ENCODE data around the gene CTSF. TPM values are rescaled to one million over a fixed set of nuclear protein-coding genes. Genes with fewer than 3 reads are reported as not detected.

The CTSF gene
- total and polyA plus RNA-seq, 2 of the 8 experiments (the other 6 are each of a cell fraction or from before 2014, with no cell fraction given): 0.58 to 2.3 TPM

DNA sequence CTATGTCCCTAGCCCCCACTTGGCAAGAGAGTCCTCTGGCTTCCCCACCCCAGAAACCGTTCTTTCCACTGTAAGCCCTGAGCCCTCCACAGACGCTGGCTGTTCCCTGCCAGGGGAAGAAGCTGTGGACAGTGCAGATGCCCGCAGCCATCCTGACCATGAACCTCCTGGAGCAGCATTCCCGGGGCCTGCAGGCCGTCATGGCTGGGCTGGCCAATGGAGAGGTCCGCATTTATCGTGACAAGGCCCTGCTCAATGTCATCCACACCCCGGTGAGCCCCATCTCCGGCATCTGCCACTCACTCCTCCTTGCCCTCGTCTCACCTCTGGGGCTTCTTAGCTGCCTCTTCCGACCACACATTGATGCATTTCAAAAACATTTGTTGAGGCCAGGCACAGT lies 44.8 kb downstream of the CTSF start (continued):
- TF ChIP-seq CTCF (IDR thresholded peaks at IDR 0.05; ENCODE audit: control extremely low read depth in 1 of 3, insufficient read depth in 1 of 3, low read depth in 1 of 3, low read length in 3 of 3) (no peak), BRCA1 (IDR thresholded peaks at IDR 0.05; ENCODE audit: low read depth, low read length) (no peak), POLR2AphosphoS5 (IDR thresholded peaks at IDR 0.05; ENCODE audit: low read depth, low read length) (no peak), MAFK (IDR thresholded peaks at IDR 0.05; ENCODE audit: low read depth, low read length) (no peak), JUND (IDR thresholded peaks at IDR 0.05; ENCODE audit: low read length) (no peak), USF2 (IDR thresholded peaks at IDR 0.05; ENCODE audit: low read length) (no peak), TEAD4 (IDR thresholded peaks at IDR 0.05; ENCODE audit: low read depth, low read length) (no peak), BACH1 (IDR thresholded peaks at IDR 0.05; ENCODE audit: low read length) (no peak)

Small RNA genes within 50 kb of the gene (small RNA-seq; reads per million reads assigned to genes)
- gene RNU4-39P (ENCODE audit: insufficient read depth): not detected

Other genes with a start within 250 kb of the CTSF start
- gene RIN1, start 232.2 kb downstream of the CTSF start, total RNA-seq (2021; fragmentation: NEBNext Ultra II Directional; extraction: Animal tissue kit (Norgen Biotek cat#: 25700)): 5.4 and 6.6 TPM in 2 replicates
- 2.5 and 3.8 TPM in 2 replicates for gene RIN1, start 232.2 kb downstream of the CTSF start, polyA plus RNA-seq (2011; rRNA removed)
- gene BRMS1, start 223.5 kb downstream of the CTSF start, total RNA-seq (2021; fragmentation: NEBNext Ultra II Directional; extraction: Animal tissue kit (Norgen Biotek cat#: 25700)): 44.8 and 46.1 TPM in 2 replicates
- 39.2 and 46.5 TPM in 2 replicates for gene BRMS1, start 223.5 kb downstream of the CTSF start, polyA plus RNA-seq (2011; rRNA removed)
- 27.1 and 27.8 TPM in 2 replicates for gene B4GAT1, start 221.0 kb downstream of the CTSF start, total RNA-seq (2021; fragmentation: NEBNext Ultra II Directional; extraction: Animal tissue kit (Norgen Biotek cat#: 25700))
- 22.2 and 32.8 TPM in 2 replicates for gene B4GAT1, start 221.0 kb downstream of the CTSF start, polyA plus RNA-seq (2011; rRNA removed)
- gene SLC29A2, start 196.8 kb downstream of the CTSF start, total RNA-seq (2021; fragmentation: NEBNext Ultra II Directional; extraction: Animal tissue kit (Norgen Biotek cat#: 25700)): 29.3 and 32.4 TPM in 2 replicates
- 31.6 and 42.0 TPM in 2 replicates for gene SLC29A2, start 196.8 kb downstream of the CTSF start, polyA plus RNA-seq (2011; rRNA removed)
- 0.88 and 0.99 TPM in 2 replicates for gene NPAS4, start 147.6 kb downstream of the CTSF start, total RNA-seq (2021; fragmentation: NEBNext Ultra II Directional; extraction: Animal tissue kit (Norgen Biotek cat#: 25700))
- gene NPAS4, start 147.6 kb downstream of the CTSF start, polyA plus RNA-seq (2011; rRNA removed): 0.73 and 0.77 TPM in 2 replicates
- 141 and 152 TPM in 2 replicates for gene MRPL11, start 129.8 kb downstream of the CTSF start, total RNA-seq (2021; fragmentation: NEBNext Ultra II Directional; extraction: Animal tissue kit (Norgen Biotek cat#: 25700))
- gene MRPL11, start 129.8 kb downstream of the CTSF start, polyA plus RNA-seq (2011; rRNA removed): 105 and 106 TPM in 2 replicates
- gene PELI3, start 101.7 kb downstream of the CTSF start, total RNA-seq (2021; fragmentation: NEBNext Ultra II Directional; extraction: Animal tissue kit (Norgen Biotek cat#: 25700)): 7.6 TPM in 2 replicates
- 5.2 and 7.6 TPM in 2 replicates for gene PELI3, start 101.7 kb downstream of the CTSF start, polyA plus RNA-seq (2011; rRNA removed)
- 82.7 and 86.4 TPM in 2 replicates for gene DPP3, start 88.2 kb downstream of the CTSF start, total RNA-seq (2021; fragmentation: NEBNext Ultra II Directional; extraction: Animal tissue kit (Norgen Biotek cat#: 25700))
- 75.1 and 90.6 TPM in 2 replicates for gene DPP3, start 88.2 kb downstream of the CTSF start, polyA plus RNA-seq (2011; rRNA removed)
- 19.1 and 22.1 TPM in 2 replicates for gene BBS1, start 58.0 kb downstream of the CTSF start, total RNA-seq (2021; fragmentation: NEBNext Ultra II Directional; extraction: Animal tissue kit (Norgen Biotek cat#: 25700))
- 19.5 and 33.7 TPM in 2 replicates for gene BBS1, start 58.0 kb downstream of the CTSF start, polyA plus RNA-seq (2011; rRNA removed)
- 7.0 and 8.4 TPM in 2 replicates for gene ZDHHC24, start 22.6 kb downstream of the CTSF start, total RNA-seq (2021; fragmentation: NEBNext Ultra II Directional; extraction: Animal tissue kit (Norgen Biotek cat#: 25700))
- gene ZDHHC24, start 22.6 kb downstream of the CTSF start, polyA plus RNA-seq (2011; rRNA removed): 9.7 and 15.6 TPM in 2 replicates
- gene ACTN3, start 21.7 kb downstream of the CTSF start, total RNA-seq (2021; fragmentation: NEBNext Ultra II Directional; extraction: Animal tissue kit (Norgen Biotek cat#: 25700)): 28.2 and 30.8 TPM in 2 replicates
- 36.7 and 46.2 TPM in 2 replicates for gene ACTN3, start 21.7 kb downstream of the CTSF start, polyA plus RNA-seq (2011; rRNA removed)
- 0.99 and 1.1 TPM in 2 replicates for gene CCDC87, start 24.5 kb upstream of the CTSF start, total RNA-seq (2021; fragmentation: NEBNext Ultra II Directional; extraction: Animal tissue kit (Norgen Biotek cat#: 25700))
- gene CCDC87, start 24.5 kb upstream of the CTSF start, polyA plus RNA-seq (2011; rRNA removed): 0.32 and 0.63 TPM in 2 replicates
- gene CCS, start 24.6 kb upstream of the CTSF start, total RNA-seq (2021; fragmentation: NEBNext Ultra II Directional; extraction: Animal tissue kit (Norgen Biotek cat#: 25700)): 35.2 and 37.1 TPM in 2 replicates
- gene CCS, start 24.6 kb upstream of the CTSF start, polyA plus RNA-seq (2011; rRNA removed): 37.7 and 57.7 TPM in 2 replicates
- 142 and 145 TPM in 2 replicates for gene RBM14, start 48.0 kb upstream of the CTSF start, total RNA-seq (2021; fragmentation: NEBNext Ultra II Directional; extraction: Animal tissue kit (Norgen Biotek cat#: 25700))
- gene RBM14, start 48.0 kb upstream of the CTSF start, polyA plus RNA-seq (2011; rRNA removed): 67.2 and 81.1 TPM in 2 replicates
- gene RBM4, start 70.1 kb upstream of the CTSF start, total RNA-seq (2021; fragmentation: NEBNext Ultra II Directional; extraction: Animal tissue kit (Norgen Biotek cat#: 25700)): 192 and 201 TPM in 2 replicates
- gene RBM4, start 70.1 kb upstream of the CTSF start, polyA plus RNA-seq (2011; rRNA removed): 276 and 330 TPM in 2 replicates
- gene RBM4B, start 109.3 kb upstream of the CTSF start, total RNA-seq (2021; fragmentation: NEBNext Ultra II Directional; extraction: Animal tissue kit (Norgen Biotek cat#: 25700)): 27.5 and 30.6 TPM in 2 replicates
- 19.2 and 30.5 TPM in 2 replicates for gene RBM4B, start 109.3 kb upstream of the CTSF start, polyA plus RNA-seq (2011; rRNA removed)
- gene SPTBN2, start 160.6 kb upstream of the CTSF start, total RNA-seq (2021; fragmentation: NEBNext Ultra II Directional; extraction: Animal tissue kit (Norgen Biotek cat#: 25700)): 69.0 and 71.4 TPM in 2 replicates
- gene SPTBN2, start 160.6 kb upstream of the CTSF start, polyA plus RNA-seq (2011; rRNA removed): 19.1 and 25.9 TPM in 2 replicates

Data from H1 (cell line).